GM12891 (cell line): ENCODE data around the gene PMM2.

Experiments used
- PAX5 ChIP-seq: IDR thresholded peaks from 2 replicates; pipeline ENCODE4 v1.6.1; 2011; ENCODE audit warnings: low read length, moderate library complexity, mild to moderate bottlenecking; ENCODE audit not compliant: insufficient read depth, severe bottlenecking
- POLR2A ChIP-seq: IDR thresholded peaks from 2 replicates; pipeline ENCODE4 v1.6.1; 2011; ENCODE audit warnings: low read depth, low read length, control low read depth
- POLR2AphosphoS5 ChIP-seq: IDR thresholded peaks from 2 replicates; pipeline ENCODE4 v1.6.1; 2011; ENCODE audit warnings: low read depth, low read length, control low read depth
- POU2F2 ChIP-seq: IDR thresholded peaks from 2 replicates; pipeline ENCODE4 v1.6.1; 2011; ENCODE audit warnings: low read depth, mild to moderate bottlenecking, control low read depth, low read length, moderate library complexity
- SPI1 ChIP-seq: IDR thresholded peaks from 2 replicates; pipeline ENCODE4 v1.6.1; 2011; ENCODE audit warnings: low read depth, low read length, control low read depth
- TAF1 ChIP-seq: IDR thresholded peaks from 2 replicates; pipeline ENCODE4 v1.6.1; 2011; ENCODE audit warnings: low read depth, low read length, control low read depth

DNA sequence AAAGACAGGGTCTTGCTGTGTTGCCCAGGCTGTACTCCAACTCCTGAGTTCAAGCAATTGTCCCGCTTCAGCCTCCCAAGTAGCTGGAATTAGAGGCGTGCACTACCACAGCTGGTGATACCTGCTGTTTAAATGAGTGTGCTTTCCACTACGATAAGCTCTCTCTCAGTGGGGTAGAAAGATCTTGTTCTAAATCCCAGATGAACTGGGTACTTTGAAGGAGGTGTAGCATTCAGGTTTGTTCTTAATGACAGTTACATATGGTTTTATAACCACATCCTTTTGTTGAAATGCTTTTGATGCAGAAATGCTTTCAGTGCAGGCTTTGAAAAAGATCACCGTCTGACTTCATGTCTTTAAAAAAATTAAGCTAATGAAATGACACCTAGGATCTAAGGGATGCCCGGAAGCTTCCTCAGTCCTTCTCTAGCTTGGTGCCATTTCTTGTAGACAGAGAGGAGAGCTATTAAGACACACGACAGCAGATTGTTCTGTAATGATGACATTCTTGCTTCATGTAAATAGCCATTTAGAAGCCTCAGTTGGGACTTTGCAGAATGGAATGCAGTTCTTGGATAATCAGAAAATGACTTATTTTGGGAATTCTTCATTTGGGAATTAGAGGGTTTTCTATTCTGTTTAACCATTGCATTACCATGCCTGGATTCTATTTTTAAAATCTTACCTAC lies 19.5 kb downstream of the PMM2 start:
- no peak; the same call in 1 of the 2 replicates for TF ChIP-seq POLR2AphosphoS5
- peak; percentile 33; the same call in 1 of the 2 replicates for TF ChIP-seq POLR2A
- no peak for TF ChIP-seq TAF1
- no peak for TF ChIP-seq SPI1
- TF ChIP-seq PAX5 = no peak
- no peak for TF ChIP-seq POU2F2
